ENCODE results near the gene DNAJC6.

The DNAJC6 gene

DNA sequence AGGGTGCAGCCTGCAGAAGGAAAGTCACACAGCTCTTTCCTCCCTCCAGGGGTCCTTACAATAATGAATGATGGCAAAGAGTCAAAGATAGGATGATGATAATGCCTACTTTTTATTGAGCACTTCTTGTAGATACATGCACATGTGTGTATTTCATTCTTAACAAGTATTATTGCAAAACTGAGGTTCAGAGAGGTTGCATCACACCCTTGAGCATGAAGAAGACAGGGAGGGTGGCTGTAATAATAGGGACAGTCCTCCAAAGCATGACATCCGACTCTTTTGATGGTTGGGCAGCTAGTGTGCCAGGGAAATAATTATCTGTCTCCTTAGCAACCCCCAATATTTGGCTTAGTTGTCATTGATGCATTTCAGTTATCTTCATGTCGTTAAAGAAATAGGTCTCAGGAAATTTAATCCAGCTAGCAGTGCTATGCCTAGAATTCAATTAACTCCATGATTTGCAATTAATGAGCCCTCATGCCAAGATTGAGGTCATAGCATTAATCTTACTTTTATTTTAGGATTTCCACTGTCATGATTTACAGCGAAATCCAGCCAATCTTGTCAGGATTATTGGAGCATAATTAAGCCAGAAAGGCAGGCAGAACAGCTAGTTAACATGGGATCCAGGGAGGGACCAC, 35.0 kb downstream of the DNAJC6 start:
- Histone ChIP-seq H3F3A (ENCODE audit: control insufficient read depth, insufficient read depth) (no peaks in the 10 kb centered on the region), H3K36me3 (ENCODE audit: control insufficient read depth, low read length) (no peaks in the 10 kb centered on the region), H4K20me1 (ENCODE audit: control insufficient read depth, insufficient read depth, low read depth, low read length) (no peaks in the 10 kb centered on the region), H3K4me3 (ENCODE audit: low read length) (no peak overlapping the region), H3K4me1 (ENCODE audit: control insufficient read depth, low read length) (no peaks in the 10 kb centered on the region), H3K4me2 (ENCODE audit: low read length) (no peak overlapping the region), H3K27me3 (ENCODE audit: control insufficient read depth, low read length) (no peaks in the 10 kb centered on the region), H3K9me2 (replicated peaks; ENCODE audit: control insufficient read depth, low read length) (no peaks in the 10 kb centered on the region), H3K27ac (ENCODE audit: low read depth, low read length) (no peak overlapping the region), H3K9me3 (ENCODE audit: control insufficient read depth, insufficient read depth, low read length) (no peaks in the 10 kb centered on the region), H3K79me2 (ENCODE audit: control insufficient read depth, low read length) (no peaks in the 10 kb centered on the region)
- TF ChIP-seq EZH2phosphoT487 (IDR thresholded peaks at IDR 0.05; ENCODE audit: borderline replicate concordance, low read length) = no peak
- TF ChIP-seq, protein P1, sequence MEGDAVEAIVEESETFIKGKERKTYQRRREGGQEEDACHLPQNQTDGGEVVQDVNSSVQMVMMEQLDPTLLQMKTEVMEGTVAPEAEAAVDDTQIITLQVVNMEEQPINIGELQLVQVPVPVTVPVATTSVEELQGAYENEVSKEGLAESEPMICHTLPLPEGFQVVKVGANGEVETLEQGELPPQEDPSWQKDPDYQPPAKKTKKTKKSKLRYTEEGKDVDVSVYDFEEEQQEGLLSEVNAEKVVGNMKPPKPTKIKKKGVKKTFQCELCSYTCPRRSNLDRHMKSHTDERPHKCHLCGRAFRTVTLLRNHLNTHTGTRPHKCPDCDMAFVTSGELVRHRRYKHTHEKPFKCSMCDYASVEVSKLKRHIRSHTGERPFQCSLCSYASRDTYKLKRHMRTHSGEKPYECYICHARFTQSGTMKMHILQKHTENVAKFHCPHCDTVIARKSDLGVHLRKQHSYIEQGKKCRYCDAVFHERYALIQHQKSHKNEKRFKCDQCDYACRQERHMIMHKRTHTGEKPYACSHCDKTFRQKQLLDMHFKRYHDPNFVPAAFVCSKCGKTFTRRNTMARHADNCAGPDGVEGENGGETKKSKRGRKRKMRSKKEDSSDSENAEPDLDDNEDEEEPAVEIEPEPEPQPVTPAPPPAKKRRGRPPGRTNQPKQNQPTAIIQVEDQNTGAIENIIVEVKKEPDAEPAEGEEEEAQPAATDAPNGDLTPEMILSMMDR (IDR thresholded peaks at IDR 0.05; ENCODE audit: low read depth, low read length, poor library complexity, severe bottlenecking) = no peak

DNA sequence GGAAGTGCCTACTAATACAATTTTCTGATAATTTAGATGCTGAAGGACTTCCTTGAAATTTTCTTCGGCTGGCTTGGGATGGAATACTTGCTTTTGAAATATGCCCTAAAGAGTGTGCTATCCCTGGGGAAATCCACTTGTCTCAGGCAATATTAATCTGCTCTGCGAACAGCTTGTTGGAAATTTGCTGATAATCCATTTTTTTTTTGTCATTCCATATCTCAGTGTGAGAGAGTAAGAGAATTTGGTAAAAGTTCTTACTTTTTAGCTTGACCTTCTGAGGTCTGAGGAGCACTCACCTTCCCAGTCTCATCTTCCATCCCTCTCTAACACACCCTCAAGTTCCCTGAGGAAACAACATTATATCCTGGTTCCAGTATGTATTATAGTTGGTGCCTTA, 36.8 kb downstream of the DNAJC6 start:
- no peaks in the 10 kb centered on the region for H3K4me1 ChIP-seq (ENCODE audit: control insufficient read depth, low read length)
- no peaks in the 10 kb centered on the region for H3K36me3 ChIP-seq (ENCODE audit: control insufficient read depth, low read length)
- no peak overlapping the region for H3K27ac ChIP-seq (ENCODE audit: low read depth, low read length)
- H4K20me1 ChIP-seq (ENCODE audit: control insufficient read depth, insufficient read depth, low read depth, low read length) = no peaks in the 10 kb centered on the region
- TF ChIP-seq EZH2phosphoT487 (IDR thresholded peaks at IDR 0.05; ENCODE audit: borderline replicate concordance, low read length) = no peak
- TF ChIP-seq, protein P1 (IDR thresholded peaks at IDR 0.05; ENCODE audit: low read depth, low read length, poor library complexity, severe bottlenecking) = no peak
- H3K9me3 ChIP-seq (ENCODE audit: control insufficient read depth, insufficient read depth, low read length) = no peaks in the 10 kb centered on the region
- no peaks in the 10 kb centered on the region for H3F3A ChIP-seq (ENCODE audit: control insufficient read depth, insufficient read depth)
- no peak overlapping the region for H3K4me3 ChIP-seq (ENCODE audit: low read length)
- H3K4me2 ChIP-seq (ENCODE audit: low read length) = no peak overlapping the region
- no peaks in the 10 kb centered on the region for H3K79me2 ChIP-seq (ENCODE audit: control insufficient read depth, low read length)
- no peaks in the 10 kb centered on the region for H3K9me2 ChIP-seq (replicated peaks; ENCODE audit: control insufficient read depth, low read length)
- H3K27me3 ChIP-seq (ENCODE audit: control insufficient read depth, low read length) = no peaks in the 10 kb centered on the region

DNA sequence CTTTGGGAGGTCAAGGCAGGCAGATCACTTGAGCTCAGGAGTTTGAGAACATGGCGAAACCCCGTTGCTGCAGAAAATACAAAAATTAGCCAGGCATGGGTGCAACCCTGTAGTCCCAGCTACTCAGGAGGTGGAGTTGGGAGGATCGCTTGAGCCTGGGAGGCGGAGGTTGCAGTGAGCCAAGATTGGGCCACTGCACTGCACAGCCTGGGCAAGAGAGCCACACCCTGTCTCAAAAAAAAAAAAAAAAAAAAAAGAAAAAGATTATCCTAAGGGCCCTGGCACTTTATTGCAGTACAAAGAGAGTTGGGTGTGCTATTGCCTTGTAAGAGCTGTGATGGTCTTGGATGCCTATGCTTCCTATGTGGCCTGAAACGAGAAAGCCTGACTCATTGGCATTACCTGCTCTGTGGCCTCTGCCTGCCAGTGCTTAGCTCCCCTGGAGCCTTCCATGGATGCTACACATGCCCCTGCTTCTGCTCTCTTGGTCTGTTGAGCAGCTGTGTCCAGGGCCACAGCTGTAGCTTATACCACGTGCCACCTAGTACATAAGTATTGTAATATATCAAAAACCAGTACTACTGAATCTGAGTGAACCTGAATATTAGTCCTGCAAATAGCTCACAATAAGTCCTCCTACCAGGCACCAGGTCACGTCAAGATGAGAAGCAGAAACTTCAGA, 45.8 kb downstream of the DNAJC6 start:
- H3K36me3 ChIP-seq (ENCODE audit: control insufficient read depth, low read length) = no peaks in the 10 kb centered on the region
- H3K9me3 ChIP-seq (ENCODE audit: control insufficient read depth, insufficient read depth, low read length) = no peaks in the 10 kb centered on the region
- H3K27me3 ChIP-seq (ENCODE audit: control insufficient read depth, low read length) = no peaks in the 10 kb centered on the region
- H3K4me3 ChIP-seq (ENCODE audit: low read length) = no peak overlapping the region
- no peaks in the 10 kb centered on the region for H3K9me2 ChIP-seq (replicated peaks; ENCODE audit: control insufficient read depth, low read length)
- H3K4me1 ChIP-seq (ENCODE audit: control insufficient read depth, low read length) = no peaks in the 10 kb centered on the region
- no peak for TF ChIP-seq EZH2phosphoT487 (IDR thresholded peaks at IDR 0.05; ENCODE audit: borderline replicate concordance, low read length)
- TF ChIP-seq, protein P1 (IDR thresholded peaks at IDR 0.05; ENCODE audit: low read depth, low read length, poor library complexity, severe bottlenecking) = no peak
- H3K27ac ChIP-seq (ENCODE audit: low read depth, low read length) = no peak overlapping the region
- H3K79me2 ChIP-seq (ENCODE audit: control insufficient read depth, low read length) = no peaks in the 10 kb centered on the region
- H4K20me1 ChIP-seq (ENCODE audit: control insufficient read depth, insufficient read depth, low read depth, low read length) = no peaks in the 10 kb centered on the region
- no peaks in the 10 kb centered on the region for H3F3A ChIP-seq (ENCODE audit: control insufficient read depth, insufficient read depth)
- no peak overlapping the region for H3K4me2 ChIP-seq (ENCODE audit: low read length)
